ENCODE measurements around the gene GBP1.
A peak's percentile ranks its signal among the peaks of the same experiment; 100 is the strongest.
"Not testable (repeated sequence)": the region's sequence is repeated elsewhere in the genome, so short reads cannot be mapped to it uniquely, and the experiment has no call there.

GBP1 gene

DNA sequence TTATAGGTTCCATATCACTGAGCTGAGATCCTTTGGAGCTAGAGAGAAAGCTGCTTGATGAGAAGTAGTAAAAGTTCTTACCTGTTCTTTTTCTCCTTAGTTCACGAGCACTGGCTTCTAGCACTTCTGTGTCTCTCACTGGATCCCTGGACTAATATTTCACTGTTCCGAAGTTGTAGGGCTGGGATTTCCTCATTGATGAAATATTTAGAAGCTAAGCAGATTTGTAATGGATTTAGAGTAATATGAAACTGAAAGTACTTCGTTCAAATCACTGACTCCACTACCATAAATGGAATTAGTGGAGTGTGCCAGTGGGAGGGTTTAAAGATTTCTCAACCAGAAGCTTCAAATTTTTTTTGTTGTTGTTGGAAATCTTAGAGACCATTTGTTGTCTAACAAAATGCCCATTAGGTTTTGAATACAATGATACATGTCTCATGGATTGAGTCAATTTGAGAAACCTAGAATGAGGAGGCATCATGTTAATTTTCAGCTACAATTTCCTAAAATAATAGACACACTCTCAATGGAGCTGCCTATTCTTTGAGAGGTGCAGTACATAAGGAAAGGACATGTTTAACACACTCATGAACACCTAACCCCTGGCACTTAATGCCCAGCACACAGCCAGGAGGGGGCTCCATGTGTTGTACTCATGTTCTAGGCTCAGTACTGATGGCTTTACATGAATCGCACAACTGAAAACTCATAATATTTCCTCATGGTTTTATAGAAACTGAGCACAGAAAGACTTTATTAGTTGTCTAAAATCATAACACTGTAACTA, at the start of gene GBP1:
TSS of gene GBP1 (minus strand) at position 130 of the 790 bp plus-strand sequence. CDS start 1,974 bp downstream, outside the sequence.
- no peak for FAIRE-seq
- peak; percentile 10 for DNase-seq (ENCODE audit: insufficient read length, low spot score)

DNA sequence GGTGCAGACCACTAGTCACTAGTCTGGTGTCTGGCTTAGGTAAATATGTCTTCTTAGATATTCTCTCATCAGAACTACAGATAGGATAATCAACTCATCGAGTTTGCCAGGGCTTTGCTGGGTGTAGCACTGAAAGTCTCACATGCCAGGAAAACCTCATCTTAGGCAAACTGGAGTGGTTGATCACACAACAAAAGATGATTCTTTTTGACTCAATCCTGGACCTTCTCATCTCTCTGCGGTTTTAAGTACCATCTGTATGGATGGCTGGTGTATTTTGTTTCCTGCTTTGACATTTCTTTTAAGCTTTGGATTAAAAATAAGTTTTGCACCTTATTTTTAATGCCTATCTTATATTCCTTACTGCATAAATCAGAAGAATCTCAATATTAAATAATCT, 49.7 kb upstream of the GBP1 start:
- no peak for DNase-seq (ENCODE audit: insufficient read length, low spot score)
- no peak for FAIRE-seq

- no peak for DNase-seq (ENCODE audit: insufficient read length, low spot score)
- no peak for FAIRE-seq
These were observed 48.0 kb upstream of the GBP1 start for GRCh38 chr1:89112871-89113613.

DNA sequence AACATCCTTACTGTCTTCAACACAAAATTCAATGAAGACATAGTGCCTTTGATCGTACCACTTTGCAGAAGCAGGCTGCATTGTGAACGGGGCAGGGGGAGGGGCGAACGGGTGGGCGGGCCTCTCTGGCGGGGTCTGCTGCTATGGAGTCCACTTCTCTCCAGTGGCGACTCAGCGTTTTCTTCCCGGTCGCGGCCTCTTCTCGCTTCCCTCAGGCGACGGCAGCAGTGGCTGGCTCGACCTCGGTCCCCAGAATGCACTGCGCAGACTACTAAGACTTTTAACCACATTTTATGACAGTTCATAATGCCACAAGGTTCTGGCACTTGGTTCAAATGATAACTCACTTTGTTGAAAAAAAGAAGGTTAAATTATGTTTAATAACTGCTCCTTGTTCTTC, 39.7 kb upstream of the GBP1 start:
- DNase-seq (ENCODE audit: insufficient read length, low spot score) (no peak), FAIRE-seq (no peak)

DNA sequence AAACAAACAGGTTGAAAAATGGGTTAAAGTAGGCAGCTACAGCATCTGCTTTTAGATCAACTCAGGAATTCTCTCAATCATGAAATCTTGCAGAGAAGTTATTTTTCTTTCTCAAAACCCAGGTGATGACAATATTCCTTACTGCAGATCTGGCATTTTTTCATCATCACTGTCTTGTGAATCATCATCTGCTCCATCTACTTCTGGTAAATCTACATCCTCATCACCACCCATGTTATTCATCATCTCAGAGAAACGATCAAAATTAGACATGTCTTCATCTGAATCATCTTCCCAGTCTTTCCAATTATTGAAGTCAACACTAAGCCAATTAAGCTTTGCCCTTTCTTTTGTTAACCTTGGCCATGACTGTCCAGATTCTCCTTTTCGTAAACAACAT, 39.1 kb upstream of the GBP1 start:
- no peak for FAIRE-seq
- DNase-seq (ENCODE audit: insufficient read length, low spot score) = no peak

DNA sequence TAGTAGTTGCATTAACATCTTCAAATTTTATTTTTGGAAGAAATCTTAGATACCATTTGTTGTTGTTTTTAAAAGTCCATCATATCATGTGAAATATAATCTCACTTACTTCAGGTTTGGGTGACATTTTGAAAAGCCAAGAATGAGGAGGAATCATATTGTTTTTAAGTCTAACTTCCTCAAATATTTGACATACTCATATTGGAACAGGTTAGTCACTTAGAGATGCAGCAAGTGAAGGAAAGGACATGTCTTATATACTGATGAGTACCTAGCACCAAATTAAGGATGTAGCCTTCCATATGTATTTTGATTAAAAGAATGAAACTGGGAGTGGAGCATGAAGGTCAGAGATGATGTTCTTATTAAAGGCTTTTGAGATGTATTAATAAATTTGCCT, 37.0 kb upstream of the GBP1 start:
- no peak for DNase-seq (ENCODE audit: insufficient read length, low spot score)
- FAIRE-seq = no peak

GRCh38 chr1:89100412-89100811, 35.4 kb upstream of the GBP1 start:
- FAIRE-seq (no peak), DNase-seq (ENCODE audit: insufficient read length, low spot score) (no peak)

- FAIRE-seq (no peak), DNase-seq (ENCODE audit: insufficient read length, low spot score) (no peak)
These were observed 33.8 kb upstream of the GBP1 start for GRCh38 chr1:89098857-89099256.

GRCh38 chr1:89095737-89096136, 30.7 kb upstream of the GBP1 start:
- no peak for FAIRE-seq

DNA sequence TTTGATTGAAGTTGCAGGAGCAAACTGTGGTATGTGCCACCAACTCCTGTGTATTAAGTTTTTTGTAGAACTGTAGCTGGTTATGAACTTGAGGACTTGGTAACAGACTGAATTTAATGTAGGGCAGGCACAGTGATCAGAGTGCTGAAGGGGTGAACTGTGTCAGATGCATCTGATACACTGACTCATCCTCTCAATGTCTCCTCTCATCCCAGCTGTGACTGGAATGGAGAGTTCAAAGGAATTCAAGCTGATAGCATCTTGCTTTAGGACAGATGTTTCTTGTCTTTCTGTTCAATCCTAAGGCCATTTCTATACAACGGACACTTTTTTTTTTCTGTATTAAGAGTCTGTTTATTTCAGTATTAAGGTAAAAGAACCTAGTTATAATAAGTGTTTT, 25.0 kb upstream of the GBP1 start:
- no peak for FAIRE-seq
- no peak for DNase-seq (ENCODE audit: insufficient read length, low spot score)

More at GRCh38 chr1:89095737-89096136, 30.7 kb upstream of the GBP1 start:
- no peak for DNase-seq (ENCODE audit: insufficient read length, low spot score)

DNA sequence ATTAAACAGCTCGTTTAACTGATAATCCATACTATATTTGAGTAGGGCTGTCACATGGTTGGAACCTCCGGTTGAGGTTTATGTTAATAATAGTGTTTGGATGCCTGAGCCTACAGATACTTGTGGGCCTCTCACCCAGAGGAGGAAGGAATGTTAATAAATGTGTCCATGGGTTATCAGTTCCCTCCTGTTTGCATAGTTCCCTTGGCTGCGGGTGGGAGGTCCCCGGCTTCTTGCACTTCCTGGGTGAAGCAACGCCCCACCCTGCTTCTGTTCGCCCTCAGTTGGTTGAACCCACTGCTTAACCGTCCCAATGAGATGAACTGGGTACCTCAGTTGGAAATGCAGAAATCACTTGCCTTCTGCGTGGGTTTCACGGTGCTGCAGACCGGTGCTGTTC, 23.6 kb upstream of the GBP1 start:
- DNase-seq (ENCODE audit: insufficient read length, low spot score) (no peak), FAIRE-seq (no peak)

GRCh38 chr1:89087241-89087640, 22.2 kb upstream of the GBP1 start:
- DNase-seq (ENCODE audit: insufficient read length, low spot score) (no peak), FAIRE-seq (no peak)

- FAIRE-seq (no peak), DNase-seq (ENCODE audit: insufficient read length, low spot score) (no peak)
These were observed 20.8 kb upstream of the GBP1 start for GRCh38 chr1:89085781-89086180.

- FAIRE-seq = no peak
- no peak for DNase-seq (ENCODE audit: insufficient read length, low spot score)
These were observed 16.0 kb upstream of the GBP1 start for GRCh38 chr1:89081005-89081404.

DNA sequence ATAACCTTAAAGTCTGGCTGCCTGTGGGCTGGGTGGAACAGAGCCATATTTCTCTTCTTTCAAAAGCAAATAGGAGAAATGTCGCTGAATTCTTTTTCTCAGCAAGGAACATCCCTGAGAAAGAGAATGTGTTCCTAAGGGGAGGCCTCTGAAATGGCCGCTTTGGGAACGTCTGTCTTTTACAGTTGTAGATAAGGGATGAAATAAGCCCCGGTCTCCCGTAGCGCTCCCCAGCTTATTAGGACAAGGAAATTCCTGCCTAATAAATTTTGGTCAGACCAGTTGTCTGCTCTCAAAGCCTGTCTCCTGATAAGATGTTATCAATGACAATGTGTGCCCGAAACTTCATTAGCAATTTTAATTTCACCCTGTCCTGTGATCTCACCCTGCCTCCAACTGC, 15.1 kb upstream of the GBP1 start:
- not testable (repeated sequence) for DNase-seq (ENCODE audit: insufficient read length, low spot score); FAIRE-seq

- DNase-seq (ENCODE audit: insufficient read length, low spot score); FAIRE-seq: not testable (repeated sequence)
These were observed 7.6 kb upstream of the GBP1 start for GRCh38 chr1:89072466-89073065.

DNA sequence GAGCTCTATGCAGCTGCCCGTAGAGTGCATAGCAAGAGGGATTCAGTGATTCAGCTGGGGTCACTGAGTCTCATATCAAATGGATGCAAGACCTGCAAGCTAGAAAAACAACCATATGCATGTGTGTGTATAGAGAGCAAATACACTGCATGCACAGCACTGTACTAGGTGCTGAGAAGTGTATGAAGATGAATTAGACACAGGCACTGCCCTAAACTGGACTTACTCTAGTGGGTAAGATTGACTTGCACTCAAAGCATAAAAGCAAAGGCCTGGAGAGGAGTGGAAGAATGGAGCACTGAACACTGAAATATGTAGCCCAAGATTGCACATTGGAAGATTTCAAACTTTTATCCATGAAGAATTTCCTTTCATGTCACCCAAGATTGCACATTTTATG, 5.5 kb upstream of the GBP1 start:
- FAIRE-seq = no peak

GRCh38 chr1:89069951-89070350, 4.9 kb upstream of the GBP1 start:
- no peak for DNase-seq (ENCODE audit: insufficient read length, low spot score)
- no peak for FAIRE-seq

More for the DNA sequence above, 5.5 kb upstream of the GBP1 start:
- DNase-seq (ENCODE audit: insufficient read length, low spot score) = no peak

- no peak for FAIRE-seq
- DNase-seq (ENCODE audit: insufficient read length, low spot score) = no peak
These were observed 3.3 kb upstream of the GBP1 start for GRCh38 chr1:89068291-89068690.

DNA sequence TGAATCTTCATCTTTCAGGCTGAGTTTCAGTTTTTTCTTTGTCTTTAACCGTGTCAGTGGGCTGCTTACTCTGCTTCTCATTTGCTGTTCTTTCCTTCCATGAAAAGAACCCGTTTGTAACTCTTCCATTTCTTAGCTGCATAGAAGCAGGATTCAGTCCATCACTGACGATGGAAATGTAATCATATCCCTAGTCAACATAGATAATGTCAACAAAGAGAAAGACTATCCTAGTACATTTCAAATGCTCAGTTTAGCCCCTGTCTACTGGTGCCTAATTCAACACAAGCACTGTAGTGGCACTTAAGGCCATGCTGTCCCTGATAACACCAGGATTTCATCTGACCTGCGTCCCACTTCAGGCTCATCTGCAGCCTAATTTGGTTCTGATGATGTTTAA, 376 bp downstream of the GBP1 start:
- FAIRE-seq = peak; percentile 90

DNA sequence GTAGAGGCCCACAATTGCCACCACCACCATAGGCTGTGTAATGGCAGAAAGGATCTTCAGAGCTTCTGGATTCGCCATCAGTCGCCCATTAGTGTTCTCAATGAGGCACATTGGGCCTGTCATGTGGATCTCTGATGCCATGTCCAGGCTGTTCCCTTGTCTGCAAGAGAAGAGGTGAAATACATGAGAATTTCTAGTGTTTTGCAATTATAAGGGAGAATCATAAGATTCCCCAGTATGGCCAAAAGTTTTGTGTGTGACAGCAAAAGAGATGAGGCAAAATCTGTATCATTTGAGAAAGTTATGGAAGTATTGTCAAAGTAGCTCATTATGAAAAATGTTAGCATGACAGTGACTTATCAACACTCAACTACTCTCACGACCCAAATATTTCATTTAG, 1.9 kb downstream of the GBP1 start:
- FAIRE-seq (no peak), DNase-seq (ENCODE audit: insufficient read length, low spot score) (no peak)

More for the DNA sequence above, 376 bp downstream of the GBP1 start:
- DNase-seq (ENCODE audit: insufficient read length, low spot score) = no peak

DNA sequence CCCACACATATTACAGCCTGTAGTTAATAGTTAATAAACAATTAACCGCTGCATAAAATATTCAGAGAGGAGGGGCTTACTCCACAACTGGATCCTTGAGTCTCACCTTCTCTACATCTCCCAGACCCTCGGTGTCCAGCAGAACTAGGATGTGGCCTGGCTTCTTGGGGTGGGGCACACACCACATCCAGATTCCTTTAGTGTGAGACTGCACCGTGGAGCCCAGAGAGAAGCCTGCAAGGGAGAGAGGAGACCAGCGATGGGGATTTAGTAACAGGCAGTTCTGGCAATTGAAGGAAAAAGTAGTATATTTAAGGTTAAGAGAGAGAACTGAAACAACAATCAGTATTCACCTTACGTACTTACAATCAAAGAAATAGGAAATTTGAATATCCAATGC, 4.9 kb downstream of the GBP1 start:
- DNase-seq (ENCODE audit: insufficient read length, low spot score) (no peak), FAIRE-seq (no peak)

Measured in HTR-8/SVneo (cell line).